Hippocampal formation (tissue), 2 donors: ENCODE measurements around the gene CCDC126.
A peak's percentile ranks its signal among the peaks of the same experiment; 100 is the strongest.
"Not testable (repeated sequence)": the region's sequence is repeated elsewhere in the genome, so short reads cannot be mapped to it uniquely, and the experiment has no call there.

Experiments used
- DNase-seq, 2 donors: peaks; one replicate each; lab custom pipeline; 2025; lab: John Stamatoyannopoulos, UW

The CCDC126 gene

DNA sequence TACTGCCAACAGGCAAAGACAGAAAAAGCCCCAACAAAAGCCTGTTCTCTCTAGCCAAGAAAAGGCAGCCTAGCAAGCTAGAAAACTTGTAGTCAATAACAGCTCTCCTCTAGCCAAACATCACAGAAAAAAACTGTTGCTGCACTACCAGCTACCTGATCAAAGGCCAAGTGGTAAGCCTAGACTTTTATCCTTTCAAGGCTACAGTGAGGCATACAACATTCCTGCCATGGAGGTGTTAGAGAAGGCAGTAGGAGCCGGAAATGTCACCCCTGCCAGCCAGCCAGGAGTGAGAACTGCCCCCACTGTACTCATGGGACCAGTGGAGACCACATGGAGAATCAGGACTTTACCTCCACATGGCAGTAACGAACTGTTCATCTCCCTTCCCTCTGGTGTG is 31.2 kb downstream of the CCDC126 start:
- DNase-seq = no peak

GRCh38 chr7:23633417-23633816 is 36.2 kb downstream of the CCDC126 start:
- no peak for DNase-seq

- DNase-seq = no peak
Measured at GRCh38 chr7:23645822-23646221, 48.6 kb downstream of the CCDC126 start.

GRCh38 chr7:23653942-23654341 is 56.8 kb downstream of the CCDC126 start:
- DNase-seq = no peak

DNA sequence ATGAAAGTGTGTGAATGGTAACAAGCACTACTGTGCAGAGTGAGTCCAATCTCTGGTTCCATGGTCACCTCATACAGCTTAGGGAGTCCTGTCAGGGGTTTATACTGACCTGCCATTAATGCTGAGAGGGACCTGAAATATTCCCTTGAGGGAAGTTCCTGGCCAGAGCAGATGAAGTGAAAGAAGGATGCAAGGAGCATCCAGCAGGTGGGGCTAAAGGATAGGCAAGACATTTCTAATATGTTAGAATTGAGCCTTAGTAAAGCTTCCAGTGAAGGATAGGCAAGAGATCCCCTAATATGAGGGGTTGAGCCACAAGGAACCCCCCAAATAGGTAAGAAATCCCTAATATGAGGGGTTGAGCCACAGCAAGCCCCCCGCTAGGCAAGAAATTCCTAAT is 57.3 kb downstream of the CCDC126 start:
- peak in 1 of 2 donors; percentile 25 for DNase-seq

GRCh38 chr7:23655433-23655832 is 58.3 kb downstream of the CCDC126 start:
- DNase-seq = no peak

GRCh38 chr7:23658831-23659427 is 61.7 kb downstream of the CCDC126 start:
- no peak for DNase-seq

DNA sequence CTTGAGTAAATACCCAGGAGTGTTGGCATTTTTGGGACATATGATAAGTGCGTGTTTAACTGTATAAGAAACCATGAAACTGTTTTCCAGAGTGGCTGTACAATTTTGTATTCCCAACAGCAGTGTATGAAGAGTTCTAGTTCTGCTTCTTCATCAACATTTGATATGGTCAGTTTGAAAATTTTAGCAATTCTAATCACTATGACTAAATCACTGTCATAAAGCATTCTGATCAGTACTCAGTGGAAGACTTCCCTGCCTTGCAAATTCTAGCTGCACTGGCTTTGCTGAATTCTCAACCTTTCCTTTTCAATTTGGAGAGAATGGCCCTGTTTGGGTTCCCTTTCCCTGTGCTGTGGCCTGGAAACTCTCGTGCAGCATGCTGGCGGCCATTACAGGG is 64.2 kb downstream of the CCDC126 start:
- DNase-seq = no peak

DNA sequence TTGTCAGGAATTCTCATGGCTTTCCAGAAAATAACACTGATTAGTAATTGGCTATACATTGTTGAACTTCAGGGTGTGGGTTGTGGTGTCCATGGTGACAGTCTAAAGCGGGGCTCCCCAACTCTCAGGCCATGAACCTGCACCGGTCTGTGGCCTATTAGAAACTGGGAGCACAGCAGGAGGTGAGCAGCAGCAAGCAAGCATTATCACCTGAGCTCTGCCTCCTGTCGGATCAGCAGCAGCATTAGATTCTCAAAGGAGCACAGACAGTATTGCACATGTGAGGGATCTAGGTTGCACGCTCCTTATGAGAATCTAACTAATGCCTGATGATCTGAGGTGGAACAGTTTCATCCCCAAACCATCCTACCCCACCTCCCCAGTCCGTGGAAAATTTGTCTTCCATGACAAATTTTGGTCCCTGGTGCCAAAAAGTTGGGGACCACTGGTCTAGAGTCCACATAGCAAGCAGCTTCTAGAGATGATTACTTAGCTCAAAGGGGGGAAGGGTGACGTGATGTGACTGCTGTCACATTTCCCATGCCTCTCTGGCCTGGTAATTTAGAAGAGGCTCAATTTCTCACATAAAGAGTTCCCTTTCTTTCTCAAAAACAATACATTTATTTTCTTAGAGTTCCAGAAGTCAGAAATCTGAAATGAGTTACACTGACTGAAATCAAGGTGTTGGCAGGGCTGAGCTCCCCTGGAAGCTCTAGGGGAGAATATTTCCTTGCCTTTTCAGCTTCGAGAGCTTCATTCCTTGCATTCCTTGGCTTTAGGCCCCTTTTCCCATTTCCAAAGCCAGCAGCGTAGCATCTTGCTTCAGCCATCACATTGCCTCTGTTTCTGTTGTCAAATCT is 65.2 kb downstream of the CCDC126 start:
- DNase-seq = no peak

DNA sequence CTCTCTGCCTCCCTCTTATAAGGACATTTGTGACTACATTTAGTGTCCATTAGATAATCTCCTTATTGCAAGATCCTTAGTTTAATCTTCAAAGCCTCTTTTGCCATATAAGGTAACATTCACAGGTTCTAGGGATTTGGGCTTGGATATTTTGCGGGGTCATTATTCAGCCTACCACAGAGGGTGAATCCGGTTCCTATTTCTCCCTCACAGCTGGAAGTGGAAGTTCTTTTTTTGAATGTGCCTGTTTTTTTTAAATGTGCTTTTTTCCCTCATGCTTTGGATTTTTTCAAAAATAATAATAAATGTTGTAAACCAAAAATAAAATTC is 65.8 kb downstream of the CCDC126 start:
- DNase-seq = no peak

DNA sequence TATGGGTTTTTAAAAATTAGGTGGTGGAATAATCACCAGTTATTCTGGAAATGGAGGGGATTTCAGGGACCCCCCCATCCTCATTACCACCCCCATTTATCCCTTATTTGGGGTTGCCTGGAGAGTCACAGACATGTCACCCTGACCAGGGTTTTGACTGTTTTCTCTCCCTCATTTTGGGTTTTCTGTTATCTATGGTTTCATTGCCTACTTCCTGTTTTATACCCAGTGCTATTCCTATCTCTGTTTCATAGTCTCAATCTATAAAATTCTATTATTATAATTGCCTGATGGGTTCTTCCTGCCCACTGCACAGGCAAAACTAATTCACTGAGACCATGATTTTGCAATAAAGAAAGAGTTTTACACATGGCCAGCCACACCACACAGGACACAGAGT is 66.9 kb downstream of the CCDC126 start:
- DNase-seq = no peak

DNA sequence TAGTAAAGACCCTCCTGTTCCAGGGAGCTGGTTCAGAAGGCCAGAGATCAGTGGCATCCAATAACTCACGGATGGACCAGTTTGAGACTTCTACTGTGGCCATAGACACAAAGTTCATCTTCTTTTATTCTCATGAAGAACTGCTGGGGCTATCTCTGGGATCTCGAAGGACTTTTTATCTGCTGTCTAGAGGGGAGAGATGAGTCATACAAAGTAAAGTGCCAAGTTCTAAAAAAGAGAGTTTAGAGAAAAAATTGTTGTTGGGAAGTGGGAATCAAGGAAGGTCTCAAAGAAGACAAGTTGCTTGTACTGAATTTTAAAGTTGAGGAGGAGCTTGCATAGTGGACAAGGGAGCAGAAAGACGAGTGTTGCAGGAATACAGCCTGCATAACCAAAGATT is 74.9 kb downstream of the CCDC126 start:
- DNase-seq = no peak

GRCh38 chr7:23679898-23680413 is 82.8 kb downstream of the CCDC126 start, which contains the start of gene FAM221A:
Gene FAM221A (plus strand): TSS chr7:23680199. CDS start chr7:23680219, 20 bp downstream.
- peak; percentile 87 to 89 for DNase-seq

- peak; percentile 32 to 42 for DNase-seq
Measured at GRCh38 chr7:23680414-23681405, 83.5 kb downstream of the CCDC126 start.

DNA sequence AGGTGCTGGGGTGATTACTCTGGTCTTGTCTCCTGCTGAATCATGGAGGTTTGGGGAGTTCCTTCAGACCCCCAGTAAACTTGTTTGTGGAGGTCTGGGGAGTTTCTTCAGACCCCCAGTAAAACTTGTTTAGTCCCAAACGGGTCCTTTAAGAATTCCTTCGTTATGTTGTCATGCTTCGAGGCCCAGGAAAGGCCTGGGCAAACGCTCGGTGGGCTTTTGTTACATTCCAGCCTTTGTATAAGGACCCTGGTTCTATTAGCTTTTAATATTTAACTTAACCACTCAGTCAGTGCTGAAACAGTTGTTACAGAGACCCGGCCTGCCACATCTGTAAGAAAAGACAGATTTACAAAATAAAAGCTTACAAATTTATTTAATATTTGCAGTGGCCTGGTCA is 86.9 kb downstream of the CCDC126 start:
- not testable (repeated sequence) for DNase-seq

DNA sequence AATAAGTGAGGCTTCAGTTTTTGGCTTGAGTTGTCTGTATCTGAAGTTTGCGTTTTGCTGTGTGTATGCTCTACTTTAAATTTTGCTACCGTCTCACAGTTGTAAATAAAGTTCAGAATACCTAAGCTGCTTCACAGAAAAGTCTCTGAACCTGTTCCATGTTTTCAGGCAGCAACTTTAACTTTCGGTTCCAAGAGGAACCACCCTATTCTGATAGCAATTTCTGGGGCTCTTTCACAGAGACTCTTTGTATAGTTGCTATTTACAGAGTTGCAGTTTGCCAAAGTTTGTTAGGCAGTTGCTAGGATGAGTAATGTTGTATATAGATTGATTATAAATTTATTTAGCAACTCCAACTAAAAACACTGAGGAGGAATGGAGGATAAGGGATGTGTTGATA is 88.5 kb downstream of the CCDC126 start:
- DNase-seq = no peak

DNA sequence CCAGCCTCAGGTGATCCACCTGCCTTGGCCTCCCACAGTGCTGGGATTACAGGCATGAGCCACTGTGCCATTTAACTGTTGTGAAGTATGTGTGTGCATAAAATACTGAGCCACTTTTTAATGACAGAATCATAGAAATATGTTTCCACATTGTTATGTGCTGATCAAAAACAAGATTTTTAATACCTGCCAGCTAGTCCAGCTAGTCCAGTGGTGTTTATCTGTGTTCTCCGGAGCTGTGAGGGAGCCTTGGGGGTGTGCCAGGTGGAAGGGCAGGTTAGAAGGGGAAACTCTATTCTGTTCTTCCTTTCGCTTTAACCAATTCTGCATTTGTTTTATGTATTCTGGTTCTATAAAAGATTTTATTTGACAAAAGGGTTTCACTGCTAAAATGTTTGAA is 89.8 kb downstream of the CCDC126 start:
- no peak for DNase-seq

- DNase-seq = no peak
Measured at GRCh38 chr7:23689165-23689564, 92.0 kb downstream of the CCDC126 start.

DNA sequence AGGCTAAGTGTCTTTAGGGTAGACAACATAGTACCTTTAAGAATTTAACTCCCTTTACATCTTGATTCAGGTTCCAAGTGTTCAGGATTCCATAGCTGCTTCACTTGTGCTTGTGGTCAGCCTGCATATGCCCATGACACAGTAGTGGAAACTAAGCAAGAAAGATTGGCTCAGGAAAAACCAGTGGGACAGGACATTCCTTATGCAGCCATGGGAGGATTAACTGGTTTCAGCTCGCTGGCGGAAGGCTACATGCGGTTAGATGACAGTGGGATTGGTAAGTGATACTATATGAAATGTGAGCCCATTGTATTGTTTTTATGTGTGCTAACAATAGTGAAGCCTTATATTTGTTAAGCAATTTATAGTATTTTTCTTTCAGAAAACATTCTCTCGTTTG is 94.1 kb downstream of the CCDC126 start:
- DNase-seq = no peak

GRCh38 chr7:23693224-23693623 is 96.0 kb downstream of the CCDC126 start:
- no peak for DNase-seq
